SH-SY5Y (cell line): ENCODE results near the gene RIPOR3.

Source experiments
- GATA2 ChIP-seq: IDR thresholded peaks from 2 replicates; pipeline ENCODE4 v1.6.1; 2011; ENCODE audit warnings: mild to moderate bottlenecking, low read depth, low read length
- GATA3 ChIP-seq: IDR thresholded peaks from 2 replicates; pipeline ENCODE4 v1.6.1; 2011; ENCODE audit warnings: low read depth, mild to moderate bottlenecking, low read length, moderate library complexity

DNA sequence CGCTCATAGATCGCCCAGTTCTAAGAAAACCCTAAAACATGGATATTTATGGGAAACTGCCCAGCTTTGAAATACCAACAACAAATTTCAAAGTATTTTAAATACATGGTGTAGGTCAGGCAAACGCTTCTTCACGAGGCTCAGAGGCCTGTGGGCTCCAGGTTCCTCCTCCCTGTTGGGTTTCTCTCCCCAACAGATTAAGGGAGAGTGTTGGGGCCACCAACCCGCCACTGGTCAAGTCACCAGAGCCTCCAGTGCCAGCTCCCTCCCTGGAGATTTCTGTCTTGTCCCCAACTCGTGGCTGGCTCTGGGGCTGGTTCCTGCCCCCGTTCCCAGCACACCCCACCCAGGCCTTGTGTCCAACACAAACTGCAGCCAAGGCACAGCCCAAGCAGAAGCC lies 93.3 kb downstream of the RIPOR3 start:
- TF ChIP-seq GATA3 (no peak), GATA2 (no peak)
